Trophoblast cell (in vitro differentiated cells and primary cell): Measurements from ENCODE around the gene MED4.
A peak's percentile ranks its signal among the peaks of the same experiment; 100 is the strongest.
"Not testable (repeated sequence)": the region's sequence is repeated elsewhere in the genome, so short reads cannot be mapped to it uniquely, and the experiment has no call there.

ENCODE experiments used
- DNase-seq, 2 donors: peaks; one replicate each; pipeline ENCODE4 v3.0.0-alpha.2; 2016
- H2AFZ ChIP-seq: 2 replicates; pipeline ENCODE4 v1.6.1; 2013; ENCODE audit warnings: low read length, moderate library complexity, mild to moderate bottlenecking; ENCODE audit not compliant: insufficient read depth, poor library complexity
- H2AK5ac ChIP-seq: 2 replicates; pipeline ENCODE4 v1.6.1; 2013; ENCODE audit warnings: mild to moderate bottlenecking, low read length
- H2BK120ac ChIP-seq: 2 replicates; pipeline ENCODE4 v1.6.1; 2013; ENCODE audit warnings: low read length, mild to moderate bottlenecking, moderate library complexity; ENCODE audit not compliant: insufficient read depth, poor library complexity
- H2BK12ac ChIP-seq: 2 replicates; pipeline ENCODE4 v1.6.1; 2013; ENCODE audit warnings: mild to moderate bottlenecking, low read length, moderate library complexity
- H2BK5ac ChIP-seq: 2 replicates; pipeline ENCODE4 v1.6.1; 2013; ENCODE audit warnings: low read length, low read depth, moderate library complexity, mild to moderate bottlenecking; ENCODE audit not compliant: poor library complexity
- H3K14ac ChIP-seq: 2 replicates; pipeline ENCODE4 v1.6.1; 2013; ENCODE audit warnings: mild to moderate bottlenecking, low read length
- H3K18ac ChIP-seq: 2 replicates; pipeline ENCODE4 v1.6.1; 2013; ENCODE audit warnings: mild to moderate bottlenecking, low read length
- H3K23ac ChIP-seq: 2 replicates; pipeline ENCODE4 v1.6.1; 2013; ENCODE audit warnings: low read length
- H3K27ac ChIP-seq: 2 replicates; pipeline ENCODE4 v1.5.1; 2013; ENCODE audit warnings: low read depth, mild to moderate bottlenecking, inconsistent platforms, low read length, moderate library complexity
- H3K27me3 ChIP-seq: 2 replicates; pipeline ENCODE4 v1.6.1; 2013; ENCODE audit warnings: inconsistent platforms, mild to moderate bottlenecking, low read length, moderate library complexity; ENCODE audit not compliant: insufficient read depth
- H3K36me3 ChIP-seq, 2 experiments: 1 replicate in 1 of 2; 2 replicates in 1 of 2; pipeline ENCODE4 v1.6.1; 2013; ENCODE audit warnings: low read length in 2 of 2, mild to moderate bottlenecking in 2 of 2, moderate library complexity in 1 of 2; ENCODE audit not compliant: insufficient read depth in 2 of 2, control insufficient read depth in 1 of 2
- H3K4ac ChIP-seq: 2 replicates; pipeline ENCODE4 v1.6.1; 2013; ENCODE audit warnings: low read depth, mild to moderate bottlenecking, low read length, moderate library complexity
- H3K4me1 ChIP-seq, 2 experiments: 1 replicate in 1 of 2; 2 replicates in 1 of 2; pipeline ENCODE4 v1.6.1; 2013; ENCODE audit warnings: low read length in 2 of 2, mild to moderate bottlenecking in 2 of 2, moderate library complexity in 1 of 2; ENCODE audit not compliant: insufficient read depth in 2 of 2, control insufficient read depth in 1 of 2
- H3K4me2 ChIP-seq: 2 replicates; pipeline ENCODE4 v1.6.1; 2013; ENCODE audit warnings: inconsistent platforms, mild to moderate bottlenecking, low read length, moderate library complexity
- H3K4me3 ChIP-seq: 2 replicates; pipeline ENCODE4 v1.5.1; 2013; ENCODE audit warnings: mild to moderate bottlenecking, low read depth, low read length, inconsistent platforms
- H3K79me1 ChIP-seq: one replicate; pipeline ENCODE4 v1.6.1; 2013; ENCODE audit warnings: low read length
- H3K79me2 ChIP-seq: 2 replicates; pipeline ENCODE4 v1.6.1; 2013; ENCODE audit warnings: low read length, mild to moderate bottlenecking; ENCODE audit not compliant: control insufficient read depth, insufficient read depth, poor library complexity
- H3K9ac ChIP-seq: 2 replicates; pipeline ENCODE4 v1.6.1; 2013; ENCODE audit warnings: mild to moderate bottlenecking, low read length
- H3K9me3 ChIP-seq: 2 replicates; pipeline ENCODE4 v1.6.1; 2013; ENCODE audit warnings: low read depth, mild to moderate bottlenecking, control low read depth, inconsistent platforms, low read length; ENCODE audit not compliant: insufficient read depth
- H4K12ac ChIP-seq: 2 replicates; pipeline ENCODE4 v1.6.1; 2013; ENCODE audit warnings: low read depth, mild to moderate bottlenecking, low read length, moderate library complexity
- H4K8ac ChIP-seq: 2 replicates; pipeline ENCODE4 v1.6.1; 2013; ENCODE audit warnings: low read depth, mild to moderate bottlenecking, low read length, moderate library complexity
- H4K91ac ChIP-seq: one replicate; pipeline ENCODE4 v1.6.1; 2013; ENCODE audit warnings: low read depth, mild to moderate bottlenecking, low read length, moderate library complexity
- WGBS: extraction: QIAGEN DNeasy Blood & Tissue Kit; methylation state at CpG from one replicate; pipeline ENCODE4 v1.1.7; 2013; ENCODE audit warnings: missing lambda C conversion rate; ENCODE audit not compliant: insufficient read length, insufficient coverage; ENCODE audit errors: extremely low coverage; 5-methylcytosine and 5-hydroxymethylcytosine counted together

The MED4 gene

DNA sequence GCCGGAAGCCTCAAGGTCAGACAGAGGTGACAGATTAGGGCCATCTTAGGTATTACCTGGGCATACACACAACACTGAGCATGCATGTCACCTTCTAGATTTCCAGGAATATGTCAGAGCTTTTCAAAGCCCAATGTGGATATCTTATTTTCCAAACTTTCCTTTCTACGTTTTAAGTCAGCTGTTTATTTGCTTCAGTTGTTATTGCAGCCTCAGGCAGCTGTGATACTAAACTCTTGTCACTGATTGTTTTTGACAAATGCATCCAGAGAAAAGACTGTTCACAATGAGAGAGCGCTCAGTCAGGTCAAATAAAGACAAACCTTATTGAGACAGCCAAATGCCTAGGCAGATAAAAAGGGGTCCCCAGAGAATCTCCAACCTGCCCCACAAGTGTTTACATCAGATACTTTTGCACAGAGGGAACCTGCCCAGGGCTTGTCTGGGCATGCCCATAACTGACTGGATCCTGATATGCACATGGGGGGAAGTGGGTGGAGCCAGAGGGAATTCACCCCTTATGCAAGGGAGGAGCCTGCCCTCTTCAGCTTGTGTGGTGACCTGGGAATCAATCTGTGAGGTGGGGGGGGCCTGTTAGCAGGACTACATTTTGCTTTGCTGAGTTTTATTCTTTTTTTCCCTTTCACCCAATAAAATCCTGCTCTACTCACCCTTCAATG lies 28.5 kb downstream of the MED4 start:
- Histone ChIP-seq H4K12ac (no peak overlapping the region), H3K9ac (no peak overlapping the region), H3K4me3 (no peak overlapping the region), H3K79me1 (no peaks in the 10 kb centered on the region), H3K4me1 (no peaks in the 10 kb centered on the region), H3K14ac (no peak overlapping the region), H2BK120ac (no peak overlapping the region), H2AFZ (no peak overlapping the region), H3K79me2 (no peaks in the 10 kb centered on the region), H3K18ac (no peak overlapping the region), H2AK5ac (no peak overlapping the region), H3K4me2 (no peak overlapping the region), H3K27me3 (no peaks in the 10 kb centered on the region), H4K91ac (peak overlapping the region; percentile 22), H4K8ac (no peak overlapping the region), H3K36me3 (peaks cover 14 to 27% of the 10 kb centered on the region in 2 experiments), H3K27ac (no peak overlapping the region), H3K4ac (no peak overlapping the region), H2BK12ac (no peak overlapping the region), H2BK5ac (peak overlapping the region; percentile 34), H3K9me3 (peaks cover 13% of the 10 kb centered on the region), H3K23ac (no peak overlapping the region)
- no peak for DNase-seq
- no CpG with 5 or more reads among the region's 3 CpGs for WGBS

DNA sequence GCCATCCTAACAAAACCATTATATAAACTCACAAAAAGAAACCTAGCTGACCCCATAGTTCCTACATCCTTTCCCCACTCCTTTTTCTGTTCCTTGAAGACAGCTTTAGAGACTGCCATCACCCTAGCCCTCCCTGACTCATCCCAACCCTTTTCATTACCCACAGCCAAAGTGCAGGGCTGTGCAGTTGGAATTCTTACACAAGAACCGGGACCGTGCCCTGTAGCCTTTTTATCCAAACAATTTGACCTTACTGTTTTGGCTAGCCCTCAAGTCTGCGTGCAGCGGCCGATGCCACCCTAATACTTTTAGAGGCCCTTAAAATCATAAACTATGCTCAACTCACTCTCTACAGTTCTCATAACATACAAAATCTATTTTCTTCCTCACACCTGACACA lies 35.0 kb downstream of the MED4 start:
- H3K4me3 ChIP-seq, H4K91ac ChIP-seq, H3K9me3 ChIP-seq, H2BK12ac ChIP-seq, H3K9ac ChIP-seq, H3K18ac ChIP-seq, H3K79me1 ChIP-seq, H2AK5ac ChIP-seq, H3K79me2 ChIP-seq, H3K4me2 ChIP-seq, H2BK5ac ChIP-seq, H2AFZ ChIP-seq, H3K23ac ChIP-seq, H4K8ac ChIP-seq, H4K12ac ChIP-seq, H3K27me3 ChIP-seq, H3K27ac ChIP-seq, H3K36me3 ChIP-seq, H3K4me1 ChIP-seq, H2BK120ac ChIP-seq, H3K4ac ChIP-seq, H3K14ac ChIP-seq: not testable (repeated sequence)
- DNase-seq = peak in 1 of 2 donors; percentile 3
- no CpG with 5 or more reads among the region's 5 CpGs for WGBS

DNA sequence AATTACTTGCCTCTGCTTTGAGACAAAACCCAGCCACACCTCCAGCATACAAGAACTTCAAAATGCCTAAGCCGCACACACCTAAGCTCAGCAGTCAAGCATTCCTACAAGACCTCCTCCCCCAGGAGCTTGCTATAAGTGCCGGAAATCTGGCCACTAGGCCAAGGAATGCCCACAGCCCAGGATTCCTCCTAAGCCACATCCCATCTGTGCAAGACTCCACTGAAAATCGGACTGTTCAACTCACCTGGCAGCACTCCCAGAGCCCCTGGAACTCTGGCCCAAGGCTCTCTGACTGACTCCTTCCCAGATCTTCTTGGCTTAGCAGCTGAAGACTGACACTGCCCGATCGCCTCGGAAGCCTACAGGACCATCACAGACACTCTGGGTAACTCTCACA lies 36.4 kb downstream of the MED4 start:
- not testable (repeated sequence) for H3K36me3 ChIP-seq, H3K4me1 ChIP-seq, H3K23ac ChIP-seq, H4K91ac ChIP-seq, H3K9me3 ChIP-seq, H3K27ac ChIP-seq, H3K27me3 ChIP-seq, H3K4ac ChIP-seq, H2AK5ac ChIP-seq, H3K14ac ChIP-seq, H3K18ac ChIP-seq, H2AFZ ChIP-seq, H3K79me1 ChIP-seq, H3K4me2 ChIP-seq, H4K8ac ChIP-seq, H2BK120ac ChIP-seq, H3K4me3 ChIP-seq, H3K9ac ChIP-seq, H2BK5ac ChIP-seq, H3K79me2 ChIP-seq, H4K12ac ChIP-seq, H2BK12ac ChIP-seq
- WGBS = no CpG with 5 or more reads among the region's 6 CpGs
- DNase-seq = peak; percentile 76 to 81

GRCh38 chr13:48055712-48056111 lies 39.2 kb downstream of the MED4 start:
- peaks cover 2% of the 10 kb centered on the region for H3K9me3 ChIP-seq
- 100% methylated on average over 1 of the region's 5 CpGs for WGBS

More at GRCh38 chr13:48055712-48056111, 39.2 kb downstream of the MED4 start:
- Histone ChIP-seq H4K8ac (no peak overlapping the region), H3K79me1 (no peaks in the 10 kb centered on the region), H2BK120ac (no peak overlapping the region), H3K27ac (no peak overlapping the region), H2BK12ac (no peak overlapping the region), H2AK5ac (no peak overlapping the region), H4K12ac (no peak overlapping the region), H3K14ac (no peak overlapping the region), H3K4me2 (no peak overlapping the region), H3K4me3 (no peak overlapping the region), H3K9ac (no peak overlapping the region), H2AFZ (no peak overlapping the region), H3K18ac (no peak overlapping the region), H3K4ac (no peak overlapping the region), H2BK5ac (no peak overlapping the region), H4K91ac (no peak overlapping the region), H3K23ac (no peak overlapping the region), H3K79me2 (no peaks in the 10 kb centered on the region), H3K4me1 (no peaks in the 10 kb centered on the region), H3K27me3 (no peaks in the 10 kb centered on the region), H3K36me3 (peaks cover 5 to 9% of the 10 kb centered on the region in 2 experiments)
- DNase-seq = peak in 1 of 2 donors; percentile 61
